ENCODE data around the gene COX7A2L.

COX7A2L gene

DNA sequence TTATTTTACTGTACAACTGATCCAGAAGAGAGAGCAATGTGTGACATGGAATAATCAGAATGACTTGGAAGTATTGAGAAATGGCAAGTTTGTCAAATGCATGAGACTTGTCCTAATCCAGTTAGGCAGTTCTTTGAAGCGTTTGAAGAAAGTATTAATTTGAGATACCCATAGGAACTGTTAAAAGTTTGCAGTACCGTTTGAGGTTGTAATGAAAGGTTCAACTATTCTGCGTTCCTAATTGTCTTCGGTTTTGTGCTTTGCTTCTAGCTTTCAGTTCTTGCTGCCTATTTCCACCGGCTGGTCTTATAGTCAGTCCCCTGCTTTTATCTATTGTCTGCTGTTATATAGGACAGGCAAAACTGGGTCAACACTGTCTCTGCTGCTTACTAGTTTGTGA lies 41.8 kb downstream of the COX7A2L start:
- no peak for TF ChIP-seq POLR2AphosphoS5 (IDR thresholded peaks at IDR 0.05; ENCODE audit: low read depth, low read length)
- no peak for TF ChIP-seq SIN3A (IDR thresholded peaks at IDR 0.05; ENCODE audit: borderline replicate concordance, insufficient read depth, low read length)
- no peak for TF ChIP-seq FOXP2 (optimal IDR thresholded peaks at IDR 0.05; ENCODE audit: borderline replicate concordance, extremely low read depth, extremely low read length, insufficient read depth)
- no peak for TF ChIP-seq TAF1 (IDR thresholded peaks at IDR 0.05; ENCODE audit: borderline replicate concordance, insufficient read depth, low read length)
- TF ChIP-seq, protein P1, sequence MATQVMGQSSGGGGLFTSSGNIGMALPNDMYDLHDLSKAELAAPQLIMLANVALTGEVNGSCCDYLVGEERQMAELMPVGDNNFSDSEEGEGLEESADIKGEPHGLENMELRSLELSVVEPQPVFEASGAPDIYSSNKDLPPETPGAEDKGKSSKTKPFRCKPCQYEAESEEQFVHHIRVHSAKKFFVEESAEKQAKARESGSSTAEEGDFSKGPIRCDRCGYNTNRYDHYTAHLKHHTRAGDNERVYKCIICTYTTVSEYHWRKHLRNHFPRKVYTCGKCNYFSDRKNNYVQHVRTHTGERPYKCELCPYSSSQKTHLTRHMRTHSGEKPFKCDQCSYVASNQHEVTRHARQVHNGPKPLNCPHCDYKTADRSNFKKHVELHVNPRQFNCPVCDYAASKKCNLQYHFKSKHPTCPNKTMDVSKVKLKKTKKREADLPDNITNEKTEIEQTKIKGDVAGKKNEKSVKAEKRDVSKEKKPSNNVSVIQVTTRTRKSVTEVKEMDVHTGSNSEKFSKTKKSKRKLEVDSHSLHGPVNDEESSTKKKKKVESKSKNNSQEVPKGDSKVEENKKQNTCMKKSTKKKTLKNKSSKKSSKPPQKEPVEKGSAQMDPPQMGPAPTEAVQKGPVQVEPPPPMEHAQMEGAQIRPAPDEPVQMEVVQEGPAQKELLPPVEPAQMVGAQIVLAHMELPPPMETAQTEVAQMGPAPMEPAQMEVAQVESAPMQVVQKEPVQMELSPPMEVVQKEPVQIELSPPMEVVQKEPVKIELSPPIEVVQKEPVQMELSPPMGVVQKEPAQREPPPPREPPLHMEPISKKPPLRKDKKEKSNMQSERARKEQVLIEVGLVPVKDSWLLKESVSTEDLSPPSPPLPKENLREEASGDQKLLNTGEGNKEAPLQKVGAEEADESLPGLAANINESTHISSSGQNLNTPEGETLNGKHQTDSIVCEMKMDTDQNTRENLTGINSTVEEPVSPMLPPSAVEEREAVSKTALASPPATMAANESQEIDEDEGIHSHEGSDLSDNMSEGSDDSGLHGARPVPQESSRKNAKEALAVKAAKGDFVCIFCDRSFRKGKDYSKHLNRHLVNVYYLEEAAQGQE (IDR thresholded peaks at IDR 0.05; ENCODE audit: insufficient read depth in 1 of 2, low read depth in 2 of 2, low read length in 2 of 2) = no peak

GRCh38 chr2:42317945-42318344 lies 43.1 kb downstream of the COX7A2L start:
- TF ChIP-seq TAF1 (IDR thresholded peaks at IDR 0.05; ENCODE audit: borderline replicate concordance, insufficient read depth, low read length) = no peak
- TF ChIP-seq FOXP2 (optimal IDR thresholded peaks at IDR 0.05; ENCODE audit: borderline replicate concordance, extremely low read depth, extremely low read length, insufficient read depth) = no peak
- TF ChIP-seq SIN3A (IDR thresholded peaks at IDR 0.05; ENCODE audit: borderline replicate concordance, insufficient read depth, low read length) = no peak
- TF ChIP-seq, protein P1 (IDR thresholded peaks at IDR 0.05; ENCODE audit: insufficient read depth in 1 of 2, low read depth in 2 of 2, low read length in 2 of 2) = no peak
- no peak for TF ChIP-seq POLR2AphosphoS5 (IDR thresholded peaks at IDR 0.05; ENCODE audit: low read depth, low read length)

- TF ChIP-seq POLR2AphosphoS5 (IDR thresholded peaks at IDR 0.05; ENCODE audit: low read depth, low read length) (no peak), SIN3A (IDR thresholded peaks at IDR 0.05; ENCODE audit: borderline replicate concordance, insufficient read depth, low read length) (no peak), TAF1 (IDR thresholded peaks at IDR 0.05; ENCODE audit: borderline replicate concordance, insufficient read depth, low read length) (no peak), FOXP2 (optimal IDR thresholded peaks at IDR 0.05; ENCODE audit: borderline replicate concordance, extremely low read depth, extremely low read length, insufficient read depth) (no peak)
- TF ChIP-seq, protein P1 (IDR thresholded peaks at IDR 0.05; ENCODE audit: insufficient read depth in 1 of 2, low read depth in 2 of 2, low read length in 2 of 2) = no peak
Measured at GRCh38 chr2:42317486-42317885, 43.5 kb downstream of the COX7A2L start.

- TF ChIP-seq FOXP2 (optimal IDR thresholded peaks at IDR 0.05; ENCODE audit: borderline replicate concordance, extremely low read depth, extremely low read length, insufficient read depth) (no peak), SIN3A (IDR thresholded peaks at IDR 0.05; ENCODE audit: borderline replicate concordance, insufficient read depth, low read length) (no peak), TAF1 (IDR thresholded peaks at IDR 0.05; ENCODE audit: borderline replicate concordance, insufficient read depth, low read length) (no peak), POLR2AphosphoS5 (IDR thresholded peaks at IDR 0.05; ENCODE audit: low read depth, low read length) (no peak)
- TF ChIP-seq, protein P1 (IDR thresholded peaks at IDR 0.05; ENCODE audit: insufficient read depth in 1 of 2, low read depth in 2 of 2, low read length in 2 of 2) = no peak
Measured at GRCh38 chr2:42316910-42317309, 44.1 kb downstream of the COX7A2L start.
